Measurements from ENCODE around the gene CXCL10. TPM values are rescaled to one million over a fixed set of nuclear protein-coding genes. Genes with fewer than 3 reads are reported as not detected.

The CXCL10 gene
- total and polyA plus RNA-seq, 9 of the 15 experiments (the other 6 are each of a cell fraction or from before 2014, with no cell fraction given), result 0.06 to 0.18 (median 0.08) TPM; not detected in 6

- peak; percentile 82 for TF ChIP-seq MGA (IDR thresholded peaks at IDR 0.05)
- TF ChIP-seq CXXC5 (CRISPR knock-in tag; IDR thresholded peaks at IDR 0.05), result peak; percentile 40; the same call in 1 of the 2 replicates
- TF ChIP-seq JUND (IDR thresholded peaks at IDR 0.05; ENCODE audit: borderline replicate concordance, low read depth, low read length), result peak; percentile 86
- peak; percentile 64; the same call in 2 of the 3 replicates for TF ChIP-seq JUND (tag; IDR thresholded peaks at IDR 0.05; ENCODE audit: borderline replicate concordance, low read depth, low read length)
- peak; percentile 91 for TF ChIP-seq ATF4 (CRISPR knock-in tag; IDR thresholded peaks at IDR 0.05)
- TF ChIP-seq TRIM25 (IDR thresholded peaks at IDR 0.05; ENCODE audit: borderline replicate concordance), result no peak
- no peak for TF ChIP-seq ZNF124 (CRISPR knock-in tag; IDR thresholded peaks at IDR 0.05)
These were observed 21.1 kb downstream of the CXCL10 start (continued) for GRCh38 chr4:76002176-76002575.

Measured in K562 (cell line).